HG03469 (cell line): ENCODE measurements around the gene LUM.

Experiments
- ATAC-seq: cut with Tn5 transposase; IDR thresholded peaks from one replicate; pipeline ENCODE4 v1.9.1; 2021; ENCODE audit warnings: mild to moderate bottlenecking, moderate library complexity, moderate number of reproducible peaks; ENCODE audit not compliant: unreplicated experiment

The LUM gene, protein sequence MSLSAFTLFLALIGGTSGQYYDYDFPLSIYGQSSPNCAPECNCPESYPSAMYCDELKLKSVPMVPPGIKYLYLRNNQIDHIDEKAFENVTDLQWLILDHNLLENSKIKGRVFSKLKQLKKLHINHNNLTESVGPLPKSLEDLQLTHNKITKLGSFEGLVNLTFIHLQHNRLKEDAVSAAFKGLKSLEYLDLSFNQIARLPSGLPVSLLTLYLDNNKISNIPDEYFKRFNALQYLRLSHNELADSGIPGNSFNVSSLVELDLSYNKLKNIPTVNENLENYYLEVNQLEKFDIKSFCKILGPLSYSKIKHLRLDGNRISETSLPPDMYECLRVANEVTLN

DNA sequence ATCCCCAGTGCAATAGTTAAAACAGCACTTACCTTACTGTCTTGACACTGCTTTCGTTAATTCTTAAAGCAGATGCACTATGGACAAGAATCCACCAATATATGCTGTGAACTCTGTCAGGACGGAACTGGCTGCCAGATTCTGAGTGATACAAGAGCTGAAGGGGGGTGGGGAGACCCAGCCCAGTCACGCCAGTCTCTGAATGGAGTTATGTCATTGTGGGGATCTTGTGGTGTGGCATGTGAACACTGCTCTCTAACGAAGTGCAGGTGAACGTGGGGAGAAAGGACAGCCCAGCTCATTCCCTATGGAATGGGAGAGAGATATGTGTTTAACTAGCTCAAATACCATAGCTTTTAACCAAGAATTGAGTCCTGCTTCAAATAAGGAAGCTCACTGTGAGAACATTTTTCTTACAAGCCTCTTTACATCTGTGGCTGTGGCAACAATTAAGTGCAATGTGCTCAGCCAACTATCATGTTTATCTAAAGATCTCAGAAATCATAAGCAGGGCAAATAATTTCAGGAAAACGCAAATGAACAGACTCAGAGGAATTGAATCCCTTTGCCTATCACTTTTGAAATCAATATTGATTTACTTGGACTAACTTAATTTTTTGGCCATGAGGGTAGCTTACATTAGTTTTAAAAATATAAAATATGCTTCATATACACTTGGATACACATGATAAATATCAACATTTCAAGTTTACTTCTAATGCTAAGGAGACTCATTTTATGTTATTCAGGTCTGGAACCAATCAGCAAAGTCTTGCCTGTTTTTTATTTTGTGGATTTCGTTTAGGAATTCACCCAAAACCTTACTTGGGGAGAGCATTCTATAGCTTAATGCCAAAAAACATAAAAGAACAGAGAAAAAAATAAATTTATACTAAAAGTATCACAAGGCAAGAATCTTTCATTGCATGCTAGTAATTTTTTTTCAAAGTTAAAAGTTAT is at the start of gene LUM:
Gene LUM (minus strand): TSS at position 129 of the 960 bp plus-strand sequence. CDS start 2,515 bp downstream, outside the sequence.
- no peak for ATAC-seq

DNA sequence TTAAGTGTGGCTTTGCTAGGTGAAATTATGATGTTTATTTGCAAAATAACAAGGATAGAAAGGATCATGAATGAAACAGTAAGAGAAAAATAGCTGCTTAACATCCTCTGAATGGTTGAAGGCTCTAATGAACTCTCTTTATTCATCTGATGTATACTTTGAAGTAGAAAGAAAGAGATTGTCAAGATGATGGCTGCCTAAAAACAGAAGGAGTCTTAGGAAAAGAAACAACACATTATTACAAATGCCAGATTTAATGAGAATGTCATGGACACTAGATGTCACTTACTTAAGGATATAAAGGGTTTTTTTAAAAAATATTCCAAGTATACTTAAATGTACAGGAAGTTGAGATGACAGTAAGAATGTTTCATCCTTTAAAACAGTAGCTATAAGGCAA is 49.7 kb upstream of the LUM start:
- no peak for ATAC-seq

DNA sequence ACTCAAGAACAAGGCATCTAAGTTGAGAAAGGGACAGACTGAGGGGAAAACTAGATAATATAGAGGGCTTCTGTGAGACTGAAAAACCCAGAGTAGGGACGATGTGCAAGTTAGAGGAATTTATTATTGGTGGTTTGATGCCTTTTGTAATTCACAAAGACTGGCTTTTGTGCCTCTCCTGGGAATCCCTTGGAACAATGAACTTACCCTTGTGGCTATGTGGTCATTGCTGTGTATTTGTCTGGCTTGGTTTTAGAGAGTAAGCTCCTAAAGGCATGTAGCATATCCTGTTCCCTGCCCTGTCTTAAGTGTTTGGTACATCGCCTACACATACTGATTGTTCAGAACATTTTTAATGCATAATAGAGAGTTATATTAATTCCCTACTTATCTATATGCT is 44.7 kb upstream of the LUM start:
- ATAC-seq = no peak

DNA sequence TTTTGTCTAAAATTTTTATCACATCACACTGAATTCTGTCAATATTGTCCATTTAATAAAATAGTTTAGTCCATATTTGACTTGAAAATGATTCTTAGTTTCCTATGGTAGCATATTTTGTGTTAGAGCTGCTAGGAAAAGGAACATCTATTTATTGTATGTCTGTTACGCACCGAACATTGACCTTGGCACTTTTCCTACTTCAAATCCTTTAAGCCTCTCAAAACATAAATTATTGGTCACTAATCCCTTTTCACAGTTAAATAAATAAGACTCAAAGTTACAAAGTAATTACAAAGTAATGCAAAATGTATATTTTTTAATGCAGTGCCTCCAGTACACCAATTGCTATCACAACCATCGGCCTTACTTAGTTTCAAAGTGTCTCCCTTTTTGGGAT is 42.8 kb upstream of the LUM start:
- ATAC-seq = no peak

DNA sequence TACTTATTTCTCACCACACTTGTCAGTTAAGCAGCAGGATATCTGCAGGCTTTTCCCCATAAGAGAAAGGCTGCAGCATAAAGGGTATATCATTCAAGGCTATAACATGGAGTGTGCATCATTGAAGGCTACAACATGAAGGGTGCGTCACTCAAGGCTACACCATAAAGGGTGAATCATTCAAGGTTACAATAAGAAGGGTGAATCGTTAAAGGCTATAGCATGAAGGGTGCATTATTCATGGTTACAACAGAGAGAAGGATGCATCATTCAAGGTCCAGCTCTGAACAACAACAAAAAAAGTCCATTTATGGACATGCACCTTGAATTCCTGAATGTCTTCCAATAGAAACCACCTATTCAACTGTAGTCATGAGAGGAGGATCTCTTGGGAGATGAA is 32.8 kb upstream of the LUM start:
- ATAC-seq = no peak

DNA sequence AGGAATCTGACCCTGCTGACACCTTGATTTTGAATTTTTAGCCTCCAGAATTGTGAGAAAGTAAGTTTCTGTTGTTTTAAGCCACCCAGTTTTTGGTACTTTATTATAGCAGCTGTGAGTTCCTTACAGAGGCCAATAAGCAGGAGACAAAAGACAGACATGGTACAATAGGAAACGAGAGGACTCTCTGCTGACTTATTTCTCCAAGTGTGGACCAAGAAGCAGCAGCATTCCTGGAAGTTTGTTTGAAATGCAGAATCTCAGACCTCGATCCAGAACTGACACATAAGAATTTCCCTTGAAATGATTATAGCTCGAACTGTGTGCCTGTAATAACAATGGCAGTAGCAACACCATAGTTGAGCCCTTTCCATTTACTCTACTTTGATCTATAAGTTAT is 31.9 kb upstream of the LUM start:
- no peak for ATAC-seq

DNA sequence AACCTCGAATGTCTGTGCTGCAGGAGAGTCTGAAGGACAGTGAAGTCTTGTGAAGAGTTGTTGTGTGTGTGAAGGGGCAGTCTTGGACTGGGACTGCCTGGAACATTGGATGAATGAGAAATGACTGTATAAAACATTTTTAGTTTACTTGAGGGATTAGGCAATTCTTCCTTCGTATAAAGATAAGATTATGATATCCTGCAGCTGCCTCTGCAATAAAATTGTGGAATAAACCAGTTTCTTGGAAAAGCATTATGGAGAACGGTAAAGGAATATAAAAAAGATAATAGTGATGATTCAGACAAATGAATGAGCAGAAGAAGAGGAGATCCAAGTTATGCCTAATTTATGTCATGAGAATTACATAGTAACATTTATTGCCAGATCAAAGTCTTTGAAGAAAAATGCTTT is 30.9 kb upstream of the LUM start:
- ATAC-seq = no peak

DNA sequence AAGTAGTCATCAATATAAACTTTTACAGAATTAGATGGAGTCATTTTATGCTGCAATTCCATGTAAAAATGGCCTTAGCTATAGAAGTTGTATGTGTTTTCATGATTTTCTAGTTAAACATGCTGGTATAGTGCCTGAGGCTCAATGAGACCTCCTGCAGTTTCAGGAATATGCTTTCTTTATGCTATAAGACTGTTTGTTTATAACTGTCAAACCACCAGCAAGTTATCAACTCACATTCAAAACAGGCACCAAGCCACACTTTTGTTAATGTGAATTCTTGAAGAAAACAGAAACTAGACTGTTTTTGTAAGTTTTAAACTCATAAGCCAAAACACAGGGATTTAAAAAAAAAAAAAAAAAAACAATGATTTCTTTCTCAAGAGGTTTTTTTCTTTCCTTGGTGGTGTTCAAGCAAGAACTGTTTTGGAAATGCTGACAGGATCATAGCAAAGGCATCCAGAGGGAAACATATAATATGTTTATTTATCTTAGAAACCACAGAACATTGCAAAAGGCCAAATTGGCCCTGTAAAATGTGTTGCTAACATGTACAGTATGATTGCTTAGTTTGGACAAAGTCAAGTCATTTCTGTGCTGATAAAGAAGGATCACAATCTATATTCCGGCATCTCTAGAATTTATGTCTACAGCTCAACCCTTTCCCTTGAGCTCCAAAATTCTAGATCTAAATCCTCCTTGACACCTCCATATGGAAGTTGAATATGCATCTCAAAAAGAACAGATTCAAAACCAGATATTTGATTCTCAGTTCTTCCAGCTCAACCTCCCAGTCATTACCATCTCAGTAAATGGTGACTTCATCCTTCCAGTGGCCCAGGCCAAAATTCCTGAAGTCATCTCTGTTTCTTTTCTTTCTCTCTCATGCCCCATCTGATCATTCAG is 29.0 kb upstream of the LUM start:
- ATAC-seq = no peak

DNA sequence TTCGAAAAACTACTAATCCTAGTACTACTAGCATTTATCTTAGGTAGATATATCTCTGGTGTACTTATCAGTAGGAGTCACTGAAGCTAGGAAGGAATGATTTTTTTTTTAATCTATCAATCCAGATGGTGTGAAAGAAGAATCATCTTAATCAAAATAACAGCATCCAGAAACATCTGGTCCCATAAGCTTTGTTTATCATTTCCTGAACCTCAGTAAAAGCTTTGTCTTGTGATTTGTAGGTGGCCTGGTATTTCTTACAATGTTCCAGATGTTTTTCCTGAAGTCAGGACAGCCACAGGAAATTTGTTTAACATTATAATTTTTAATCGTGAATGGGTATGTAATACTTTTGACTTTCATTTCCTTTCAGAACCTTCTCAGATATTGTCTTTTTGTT is 28.0 kb upstream of the LUM start:
- ATAC-seq = no peak

DNA sequence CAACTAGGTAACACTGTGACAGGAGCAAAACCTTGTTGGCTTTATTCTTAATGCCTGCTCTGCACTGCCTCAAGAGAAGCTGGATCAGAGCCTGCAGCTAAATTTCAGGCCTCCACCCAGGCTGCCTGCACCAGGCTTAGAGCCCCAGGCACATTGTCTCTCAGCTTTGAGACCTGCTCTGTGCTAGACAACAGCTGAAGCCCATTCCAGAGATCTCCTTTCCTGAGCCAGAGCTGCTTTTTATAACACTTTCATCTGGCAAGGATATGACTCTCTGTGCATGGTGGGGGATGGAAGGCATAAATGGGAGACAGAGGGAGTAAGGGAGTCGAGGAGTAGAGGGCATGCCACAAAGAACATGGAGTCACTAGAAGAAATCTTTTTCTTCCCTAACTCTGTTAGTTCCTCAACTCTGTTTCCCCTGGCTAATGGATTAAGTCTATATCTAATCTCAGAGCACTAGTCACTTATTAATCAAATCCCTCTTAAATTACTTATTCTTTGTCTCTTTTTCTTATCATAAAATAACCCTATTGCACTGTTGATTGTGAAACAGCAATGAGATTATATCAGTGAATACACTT is 27.1 kb upstream of the LUM start:
- ATAC-seq = no peak

DNA sequence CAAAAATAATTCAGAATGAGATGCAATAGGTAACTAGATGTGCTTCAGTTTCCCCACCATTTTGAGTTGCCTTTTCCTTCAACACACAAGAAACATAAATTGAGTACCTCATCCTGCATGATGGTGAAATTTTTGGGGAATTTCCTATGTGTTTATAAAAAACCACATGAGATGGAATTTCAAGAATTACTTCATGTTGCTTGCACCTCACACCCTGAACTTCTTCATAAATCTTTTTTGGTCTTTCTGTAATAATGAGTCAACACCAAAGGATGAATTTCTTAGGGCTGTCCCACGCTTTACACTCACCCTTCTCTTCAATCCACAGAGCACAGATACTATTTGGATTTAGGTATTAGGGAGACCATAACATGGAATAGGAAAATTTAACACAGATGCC is 22.6 kb upstream of the LUM start:
- no peak for ATAC-seq

DNA sequence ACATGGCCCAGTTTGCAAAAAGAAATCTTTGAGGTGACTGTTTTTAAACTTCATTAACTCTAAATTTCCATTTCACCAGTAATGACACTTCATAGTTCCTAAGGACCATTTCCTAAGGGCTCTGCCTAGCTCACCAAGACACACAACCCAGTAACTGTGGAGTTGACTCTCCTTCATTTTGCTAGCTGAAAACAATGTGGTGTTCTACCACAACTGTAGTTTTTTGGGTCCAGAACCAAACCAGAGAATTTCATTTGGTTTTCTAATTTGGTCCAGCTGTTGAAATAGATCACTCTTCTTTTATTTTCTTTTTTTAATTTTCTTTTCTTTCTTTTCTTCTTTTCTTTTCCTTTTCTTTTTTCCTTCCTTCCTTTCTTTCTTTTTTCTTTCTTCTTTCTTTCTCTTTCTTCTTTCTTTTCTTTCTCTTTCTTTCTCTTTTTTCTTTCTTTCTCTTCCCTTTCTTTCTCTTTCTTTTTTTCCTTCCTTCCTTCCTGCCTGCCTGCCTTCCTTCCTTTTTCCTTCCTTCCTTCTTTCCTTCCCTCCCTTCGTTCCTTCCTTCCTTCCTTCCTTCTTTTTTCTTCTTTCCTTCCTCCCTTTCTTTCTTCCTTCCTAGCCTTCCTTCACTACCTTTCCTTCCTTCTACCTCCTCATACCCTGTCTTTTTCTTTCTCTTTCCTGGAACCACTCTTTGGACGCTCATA is 18.5 kb upstream of the LUM start:
- ATAC-seq = no peak

DNA sequence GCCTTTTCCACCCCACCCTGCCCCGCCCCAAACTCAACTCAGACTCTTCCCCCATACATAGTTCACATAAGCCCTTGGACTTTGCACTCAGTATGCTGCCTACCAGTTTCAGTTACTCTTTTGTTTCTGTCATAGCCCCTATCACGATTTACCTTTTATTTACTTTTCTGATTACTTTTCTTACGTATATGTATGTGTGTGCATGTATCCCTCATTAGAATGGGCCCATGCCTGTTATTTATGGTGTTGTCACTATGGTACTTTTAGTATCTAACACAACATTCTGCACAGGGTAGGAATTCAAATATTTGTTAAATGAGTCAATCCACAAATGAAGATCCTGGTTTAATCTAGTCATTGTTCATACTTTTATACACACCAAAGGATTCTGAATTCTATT is 16.5 kb upstream of the LUM start:
- no peak for ATAC-seq

DNA sequence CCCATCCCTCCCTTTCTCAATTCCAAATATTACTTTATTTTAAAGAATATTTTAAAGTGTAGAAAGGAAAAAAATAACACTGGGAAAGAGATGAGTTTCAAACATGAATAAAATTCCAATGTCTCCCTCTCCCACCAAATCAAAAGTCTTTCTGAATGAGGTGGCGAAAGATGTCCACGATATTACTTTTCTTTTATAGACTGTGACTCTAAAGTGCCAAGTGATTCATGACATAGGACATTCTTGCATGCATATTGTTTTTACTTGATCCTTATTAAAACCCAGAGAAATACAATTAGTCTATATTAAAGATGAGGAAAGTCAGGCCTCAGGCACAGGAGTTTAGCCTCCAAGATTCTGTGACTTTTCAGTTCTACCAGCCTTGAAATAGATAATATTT is 16.0 kb upstream of the LUM start:
- ATAC-seq = no peak

DNA sequence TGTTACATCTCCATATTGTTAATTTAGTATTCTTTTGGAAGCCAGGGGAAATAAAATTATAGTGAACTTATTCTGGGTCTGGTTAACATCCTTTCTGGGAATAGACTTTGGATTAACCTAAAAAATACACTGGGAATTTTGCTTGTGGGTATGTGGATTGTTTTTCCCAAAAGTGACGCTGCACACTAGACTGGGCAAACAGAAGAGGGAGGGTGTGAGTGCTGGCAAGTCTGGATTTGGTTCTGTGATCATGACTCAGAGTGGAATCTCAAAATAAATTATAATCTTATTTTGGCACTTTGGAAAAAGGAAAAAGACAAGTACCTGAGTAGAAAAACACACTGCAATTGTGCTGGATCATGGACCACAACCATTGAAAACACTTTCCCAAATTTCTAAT is 15.2 kb upstream of the LUM start:
- no peak for ATAC-seq

DNA sequence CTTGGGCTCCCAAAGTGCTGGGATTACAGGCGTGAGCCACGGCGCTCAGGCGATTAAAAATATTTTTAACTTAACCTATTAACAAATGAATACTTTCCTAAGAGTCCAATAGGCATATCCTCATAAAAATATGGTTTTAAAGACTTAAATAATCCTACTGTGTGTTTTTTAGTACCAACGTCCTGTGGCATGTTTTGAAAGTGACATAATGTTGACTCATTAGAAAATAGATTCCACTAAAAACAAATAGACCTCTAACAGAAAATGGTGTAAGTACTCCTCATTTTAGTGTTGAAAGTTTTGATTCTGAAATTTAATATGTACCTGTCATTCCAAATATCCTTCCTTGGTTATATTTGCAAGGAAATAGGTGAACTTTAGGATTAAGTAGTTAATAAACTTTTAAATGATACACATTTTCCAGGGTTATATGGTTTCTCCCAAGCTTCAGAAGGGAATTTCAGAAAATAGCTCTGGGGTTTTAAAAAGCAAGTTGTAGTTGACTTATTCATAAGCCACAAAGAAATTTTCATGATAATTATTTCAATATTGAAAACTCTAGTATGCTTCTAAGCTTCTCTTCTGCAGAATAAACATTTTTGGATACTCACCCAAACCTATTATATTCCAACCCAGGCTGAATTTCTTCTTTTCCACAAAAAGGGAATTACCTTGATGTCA is 12.1 kb upstream of the LUM start:
- ATAC-seq = no peak

DNA sequence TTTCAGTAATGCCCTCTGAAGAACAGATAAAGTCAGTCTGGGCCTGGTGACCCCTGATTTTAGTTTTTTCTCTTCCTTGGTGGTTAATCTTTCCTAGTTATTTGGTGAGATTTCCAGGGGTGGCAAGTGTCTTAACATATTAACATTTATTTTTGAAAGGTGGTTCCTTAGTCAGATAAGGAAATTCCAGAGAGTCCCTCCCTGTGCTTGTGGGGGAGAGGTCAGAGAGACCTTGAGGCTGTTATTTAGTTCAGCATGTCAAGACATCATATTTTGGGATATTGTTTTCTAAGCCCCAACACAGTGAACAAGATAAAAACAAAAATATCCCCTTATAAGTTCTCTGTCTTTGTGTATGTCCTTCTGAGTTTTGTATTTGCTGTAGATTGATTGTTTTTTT is 9.5 kb upstream of the LUM start:
- ATAC-seq = no peak

DNA sequence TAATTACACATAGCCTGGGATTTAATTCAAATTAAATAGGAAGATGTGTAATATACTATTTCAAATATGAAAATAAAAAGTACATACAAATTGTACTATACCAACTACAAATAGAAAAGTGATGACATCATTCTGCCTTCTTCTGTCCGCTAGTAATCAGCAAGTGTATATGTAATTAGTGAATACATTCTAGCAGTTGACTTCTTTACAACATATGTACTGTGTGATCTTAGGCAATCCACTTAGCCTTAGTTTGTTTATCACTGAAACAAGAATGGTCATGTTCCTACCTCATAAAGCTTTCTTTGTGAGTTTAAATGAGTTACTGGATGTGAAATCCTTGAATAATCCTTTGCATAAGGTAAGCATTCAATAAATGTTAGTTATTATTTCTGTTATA is 7.8 kb upstream of the LUM start:
- ATAC-seq = no peak

DNA sequence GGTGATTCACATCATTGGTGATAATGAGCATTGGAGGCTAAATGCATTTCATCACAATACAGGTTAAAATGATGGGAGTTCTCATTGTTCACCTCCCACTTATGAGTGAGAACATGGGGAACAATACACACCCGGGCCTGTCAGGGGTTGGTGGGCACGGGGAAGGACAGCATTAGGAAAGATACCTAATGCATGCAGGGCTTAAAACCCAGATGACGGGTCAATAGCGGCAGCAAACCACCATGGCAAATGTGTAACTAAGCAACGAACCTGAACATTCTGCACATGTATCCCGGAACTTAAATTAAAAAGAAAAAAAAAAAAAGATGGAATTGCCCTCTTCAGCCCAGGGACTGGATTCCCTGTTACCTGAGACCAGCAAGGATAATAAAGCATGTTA is 2.3 kb upstream of the LUM start:
- no peak for ATAC-seq
